Stimulated activated naive CD4-positive, alpha-beta T cell treated with Interleukin-2 at 50 U/mL for 16 hours (primary cell): ENCODE results near the gene CNTFR.

Source experiments
- DNase-seq: peaks from one replicate; lab custom pipeline; 2025; lab: John Stamatoyannopoulos, UW

Gene CNTFR

DNA sequence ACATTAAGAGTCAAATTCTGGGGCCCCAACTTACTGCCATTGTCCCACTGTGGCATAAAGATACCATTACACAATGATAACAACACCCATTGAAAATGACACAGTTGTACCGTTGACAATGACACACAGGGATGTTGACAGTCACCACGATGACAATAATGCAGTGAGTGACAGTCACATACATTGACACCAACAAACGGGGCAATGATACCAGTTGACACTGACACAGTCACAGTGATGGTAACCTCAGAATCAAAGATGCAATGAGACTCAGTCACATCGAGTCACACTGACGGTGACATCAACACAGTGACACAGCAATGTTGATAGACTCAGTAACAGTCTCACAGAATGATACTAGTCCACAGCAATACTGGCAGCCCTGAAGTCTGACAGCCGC, 16.9 kb downstream of the CNTFR start:
- no peak for DNase-seq

DNA sequence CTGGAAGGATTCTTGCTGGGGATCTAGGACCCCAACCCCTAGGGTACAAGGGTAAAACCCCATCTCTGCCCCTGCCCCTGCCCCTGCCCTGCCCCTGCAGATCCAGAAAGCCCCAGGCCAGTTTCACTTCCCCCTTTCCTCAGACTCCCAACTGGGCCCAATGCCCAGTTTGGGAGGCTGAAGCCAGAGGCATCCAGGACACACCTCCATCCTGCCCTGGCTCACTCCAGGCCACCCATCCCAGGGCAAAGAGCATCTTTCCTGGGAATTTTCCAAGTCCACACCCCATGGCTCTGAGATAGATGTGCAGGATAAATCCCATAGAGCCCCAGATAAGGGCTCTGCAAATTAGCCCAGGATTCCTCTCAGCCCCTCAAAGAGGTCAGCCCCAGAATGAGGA, 17.4 kb downstream of the CNTFR start:
- DNase-seq = no peak

DNA sequence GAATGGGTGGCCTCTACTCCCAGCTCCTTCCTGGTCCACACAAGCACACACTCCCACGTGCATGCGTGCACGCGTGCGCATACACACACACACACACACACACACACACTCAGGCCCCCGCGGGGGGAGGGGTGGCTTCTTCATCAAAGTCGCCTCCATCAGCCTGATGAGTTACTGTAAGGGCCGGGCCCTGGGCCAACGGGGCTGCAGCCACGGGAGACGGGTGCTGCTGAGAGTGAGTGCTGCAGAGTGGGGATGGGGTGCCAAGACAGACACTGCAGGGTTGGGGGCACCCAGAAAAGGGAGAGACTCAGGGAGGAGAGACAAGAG, 18.1 kb downstream of the CNTFR start:
- DNase-seq = no peak

DNA sequence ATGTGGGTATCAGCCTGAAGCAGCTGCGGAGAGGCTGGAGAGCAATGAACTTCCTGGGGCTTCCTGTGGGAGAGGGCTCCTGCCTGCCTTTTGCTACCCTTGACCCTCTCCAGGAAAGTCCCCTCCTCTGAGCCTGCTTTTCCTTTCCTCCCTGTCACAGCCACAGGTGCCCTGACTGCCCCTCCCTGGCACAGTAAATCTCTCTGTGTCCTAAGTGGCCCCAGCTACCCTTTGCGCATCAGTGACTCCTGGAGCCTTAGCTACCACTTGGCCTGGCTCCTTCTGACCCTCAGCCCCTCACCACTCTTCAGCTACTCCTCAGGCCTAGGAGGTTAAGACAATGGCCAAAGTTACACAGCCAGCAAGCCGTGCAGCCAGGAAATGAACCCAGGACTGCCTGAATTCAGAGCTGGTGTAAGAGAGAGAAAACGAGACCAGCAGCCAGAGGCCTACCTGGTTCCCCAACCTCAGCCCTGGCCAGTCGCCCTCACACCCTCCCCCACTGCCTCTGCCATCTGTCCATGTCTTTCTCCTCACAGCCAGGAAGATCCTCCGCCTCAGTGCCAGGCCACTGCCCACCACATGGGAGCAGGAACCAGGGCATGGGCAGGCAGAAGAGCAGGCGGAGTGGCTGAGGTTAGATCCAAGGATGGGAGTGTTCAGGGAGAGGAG, 18.6 kb downstream of the CNTFR start:
- no peak for DNase-seq

DNA sequence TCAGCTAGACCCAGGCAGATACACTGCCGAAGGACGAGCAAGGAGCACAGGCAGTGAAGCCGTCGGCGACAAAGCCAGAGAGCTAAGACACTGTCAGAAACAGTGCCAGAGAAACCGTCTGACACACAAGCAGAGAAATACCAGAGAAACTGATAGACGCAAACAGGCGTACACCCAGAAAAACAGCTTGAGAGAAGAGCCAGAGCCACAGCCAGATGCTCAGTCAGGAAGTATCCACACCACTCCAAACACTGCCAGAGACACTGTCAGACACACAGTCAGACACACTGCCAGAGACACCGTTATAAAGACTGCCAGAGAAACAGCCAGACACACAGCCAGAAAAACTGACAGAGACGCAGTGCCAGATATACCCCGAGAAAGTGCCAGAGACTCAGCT, 19.1 kb downstream of the CNTFR start:
- DNase-seq = no peak

DNA sequence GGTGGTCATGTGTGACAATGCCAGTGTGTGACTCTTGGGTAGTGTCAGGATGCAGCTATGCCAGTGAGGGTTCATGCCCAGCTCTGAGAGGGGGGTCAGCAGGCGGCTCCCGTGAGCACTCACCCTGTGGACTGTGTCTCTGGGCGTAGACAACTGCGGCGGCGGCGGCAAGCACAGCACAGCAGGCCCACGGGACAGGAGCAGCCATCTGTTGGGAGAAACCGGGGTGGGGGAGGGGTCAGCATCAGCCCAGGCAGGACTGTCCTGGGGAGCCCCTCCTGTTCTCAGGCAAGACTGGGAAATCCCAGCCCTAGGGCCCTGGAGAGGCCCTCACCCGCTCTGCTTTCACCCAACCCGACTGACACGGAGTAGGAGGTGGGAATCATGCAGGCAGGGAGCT, 20.8 kb downstream of the CNTFR start:
- DNase-seq = no peak

DNA sequence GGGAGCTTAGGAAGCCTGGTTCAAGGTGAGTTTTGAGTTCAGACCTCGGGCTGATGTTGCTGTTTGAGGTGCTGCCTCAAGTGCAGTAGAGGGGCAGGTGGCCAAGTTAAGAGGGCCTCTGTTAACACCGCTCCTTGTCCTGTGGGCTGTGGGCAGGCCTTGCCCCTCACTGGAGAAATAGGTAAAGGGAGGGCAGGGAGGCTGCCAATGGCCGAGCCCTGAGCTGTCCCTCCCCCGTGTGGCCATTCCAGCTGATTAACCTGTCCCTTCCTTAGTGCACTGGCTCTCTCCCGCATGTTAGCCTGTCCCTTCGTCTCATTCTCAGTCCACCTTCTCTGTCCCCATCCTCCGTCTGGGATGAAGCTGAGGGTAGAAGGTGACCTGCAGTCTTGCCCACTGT, 21.4 kb downstream of the CNTFR start:
- DNase-seq = no peak

DNA sequence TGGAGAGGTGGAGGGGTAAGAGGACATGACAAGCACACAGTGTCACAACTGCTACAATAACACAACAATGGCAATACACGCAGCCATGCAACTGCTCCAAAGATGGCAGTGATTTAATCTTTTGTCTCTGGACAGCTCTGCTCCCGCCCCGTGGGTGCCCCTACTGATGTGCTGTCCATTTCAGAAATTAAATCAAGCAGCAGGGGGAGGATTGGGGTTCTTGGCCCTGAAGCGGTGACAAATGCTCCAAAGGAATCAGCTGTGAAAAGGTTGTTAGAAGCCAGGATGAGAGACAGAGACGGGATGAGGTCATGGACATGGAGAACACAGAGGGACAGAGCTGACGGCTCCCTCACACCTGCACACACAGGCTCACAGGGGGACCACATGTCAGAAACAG, 22.6 kb downstream of the CNTFR start:
- no peak for DNase-seq

DNA sequence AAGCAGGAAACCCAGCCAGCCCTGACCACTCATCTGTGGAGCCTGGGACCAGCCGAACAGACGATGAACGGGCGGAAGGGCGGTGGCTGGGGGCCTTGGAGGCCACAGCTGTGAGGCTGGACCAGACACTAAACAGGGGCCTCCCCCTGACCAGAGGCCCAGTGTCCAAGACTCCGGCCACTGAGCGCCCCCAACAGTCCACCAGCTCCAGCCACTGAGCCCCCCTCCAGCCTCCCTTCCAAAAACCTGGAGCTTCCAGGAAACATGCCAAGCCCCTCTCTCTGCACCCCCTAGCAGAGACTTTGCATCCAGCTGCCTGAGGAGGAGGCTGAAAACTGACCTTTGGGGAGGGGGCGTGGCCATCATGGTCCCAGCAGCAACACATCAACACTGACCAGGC, 23.2 kb downstream of the CNTFR start:
- no peak for DNase-seq

DNA sequence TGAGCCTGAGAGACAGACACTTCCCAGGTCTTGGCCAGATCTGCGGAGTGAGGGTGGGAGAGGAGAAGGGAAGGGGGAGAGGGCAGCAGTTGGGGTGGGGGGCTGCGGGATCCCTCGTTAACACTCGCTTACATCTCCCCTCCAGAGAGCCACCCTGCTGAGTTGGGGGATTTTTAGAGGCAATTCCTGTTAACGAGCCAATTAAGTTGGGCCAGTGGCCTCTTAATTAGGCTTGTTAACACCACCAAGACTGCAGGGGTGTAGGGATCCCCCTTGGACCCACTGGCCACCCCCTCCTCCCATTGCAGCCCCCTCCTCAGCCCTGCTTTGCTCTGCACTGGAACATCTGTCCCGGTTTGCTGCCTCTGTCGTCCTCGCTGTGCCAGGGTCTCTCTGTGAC, 23.7 kb downstream of the CNTFR start:
- no peak for DNase-seq

DNA sequence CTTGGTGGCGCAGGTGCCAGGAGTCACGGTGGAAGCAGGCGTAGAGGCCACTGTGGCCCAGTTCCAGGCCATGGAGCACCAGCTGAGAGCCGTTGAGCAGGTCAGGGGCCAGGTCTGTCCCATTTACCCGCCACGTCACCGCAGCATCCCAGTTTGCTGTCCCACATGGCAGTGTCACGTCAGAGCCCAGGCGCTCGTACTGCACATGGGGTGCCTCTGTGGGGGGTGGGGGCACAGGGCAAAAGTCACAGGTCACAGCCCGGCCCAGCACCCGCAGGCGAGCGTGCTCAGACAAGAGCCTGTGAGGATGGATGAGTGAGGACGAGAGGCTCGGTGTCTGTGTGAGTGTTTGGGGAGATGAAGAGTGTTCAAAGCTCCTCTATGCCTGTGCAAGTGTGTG, 24.9 kb downstream of the CNTFR start:
- DNase-seq = no peak

DNA sequence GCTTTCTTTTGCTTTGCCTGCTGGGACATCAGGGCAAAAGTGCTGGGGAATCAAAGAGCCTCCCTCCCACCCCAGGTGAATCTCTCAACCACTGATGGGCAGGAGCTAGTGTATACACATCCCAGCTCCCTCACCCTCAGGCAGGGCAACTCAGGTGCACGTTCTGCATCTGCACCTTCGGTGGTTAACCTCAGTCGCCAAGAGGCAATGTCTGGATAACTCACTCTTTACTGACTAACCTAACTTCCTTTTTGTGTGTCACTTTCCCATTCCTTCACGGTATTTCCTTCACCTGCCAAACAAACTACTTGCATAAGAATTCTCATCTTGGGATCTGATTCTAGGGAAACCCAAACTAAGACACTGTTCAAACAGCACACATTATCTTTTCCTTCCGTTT, 26.3 kb downstream of the CNTFR start:
- no peak for DNase-seq

DNA sequence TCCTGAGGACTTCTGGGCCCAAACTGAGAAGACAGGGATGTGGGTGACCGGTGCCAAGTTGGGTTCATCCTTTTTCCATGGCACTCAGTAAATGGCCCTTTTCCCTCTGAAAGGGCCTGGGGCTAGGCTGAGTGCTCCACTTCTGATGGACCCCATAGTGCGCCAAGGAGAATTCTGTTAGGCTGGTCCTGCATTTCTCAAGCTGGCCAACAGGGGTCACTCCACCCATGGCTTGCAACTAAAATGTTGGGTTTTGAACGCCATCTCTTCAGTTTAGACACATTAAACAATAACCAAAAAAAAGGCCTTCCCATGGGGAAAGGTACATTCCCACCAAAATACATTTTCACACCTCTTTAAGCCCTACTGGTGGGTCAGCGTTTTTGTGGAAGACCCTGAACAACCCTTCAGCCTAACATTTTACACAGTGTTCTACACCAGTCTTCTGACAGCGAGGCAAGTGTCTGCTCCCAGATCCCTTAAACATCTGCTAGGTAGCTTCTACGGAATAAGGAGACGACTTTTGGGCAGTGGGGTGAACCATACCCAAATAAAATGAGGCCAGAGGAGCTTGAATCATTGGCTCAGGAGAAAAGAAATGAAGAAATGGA, 27.3 kb downstream of the CNTFR start:
- no peak for DNase-seq

DNA sequence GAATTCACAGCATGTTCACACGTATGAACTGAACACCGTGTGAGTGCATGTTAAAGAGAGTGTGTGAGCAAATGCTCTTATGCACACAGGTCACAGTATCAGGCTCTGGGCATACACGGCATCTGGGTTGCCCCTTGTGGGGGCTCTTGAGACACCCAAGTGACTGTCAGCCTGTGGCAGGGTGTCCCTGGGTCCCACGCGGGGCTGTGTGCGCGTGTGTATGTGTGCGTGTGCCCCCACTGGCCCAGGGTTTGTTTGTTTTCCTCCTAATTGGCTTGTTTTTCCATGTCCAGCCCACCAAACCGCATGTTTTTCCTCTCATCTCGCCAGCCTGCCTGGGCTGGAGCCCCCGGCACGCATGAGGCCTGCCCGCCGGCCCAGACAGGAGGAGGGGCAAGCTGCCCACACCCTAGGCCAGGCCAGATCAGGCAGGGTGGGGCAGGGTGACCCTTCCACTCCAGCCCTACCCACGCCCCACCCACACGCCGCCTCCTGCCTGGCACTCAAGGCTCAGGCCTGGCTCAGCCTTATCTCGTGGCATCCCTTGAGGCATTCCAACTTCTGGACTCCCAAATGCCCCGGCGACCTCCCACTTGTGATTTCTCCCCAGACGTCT, 28.8 kb downstream of the CNTFR start:
- DNase-seq = no peak

DNA sequence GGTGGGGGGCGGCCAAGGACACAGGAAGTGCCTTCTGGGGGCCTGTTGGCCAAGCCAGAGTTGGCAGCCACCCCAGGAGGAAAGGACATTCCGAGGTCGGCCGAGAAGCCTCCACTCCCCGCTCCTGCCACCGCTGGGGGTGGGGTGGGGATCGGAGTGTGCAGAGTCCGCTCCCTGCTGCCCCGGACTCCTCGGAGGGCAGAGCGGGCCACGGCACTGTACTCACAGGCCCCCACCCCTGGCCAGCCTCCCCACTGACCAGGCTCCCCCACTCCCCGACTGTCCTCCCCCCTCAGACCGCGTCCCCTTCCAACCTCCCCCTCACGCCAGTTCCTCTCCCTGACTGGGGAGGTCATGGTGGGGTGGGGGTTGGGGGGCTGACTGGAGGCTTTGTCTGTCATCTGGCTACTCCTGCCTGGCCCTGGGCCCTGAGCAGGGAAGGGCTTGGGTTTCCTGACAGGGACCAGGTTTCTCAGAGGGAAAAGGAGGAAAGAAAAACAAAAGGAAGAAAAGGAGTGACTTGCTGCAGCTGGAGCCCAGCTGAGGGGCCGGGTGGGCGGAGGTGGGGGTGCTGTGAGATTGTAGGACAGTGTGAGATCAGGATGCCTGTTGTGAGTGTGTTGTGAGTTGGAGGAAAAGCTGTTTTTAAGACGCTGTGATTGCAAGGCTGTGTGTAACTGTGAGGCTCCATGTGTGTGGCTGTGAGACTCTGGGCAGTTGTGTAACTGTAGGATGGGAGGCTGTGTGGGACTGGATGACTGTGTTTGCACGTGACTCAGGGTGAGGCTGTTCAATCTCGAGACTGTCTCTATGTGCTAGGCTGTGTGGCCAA, 29.7 kb downstream of the CNTFR start:
- no peak for DNase-seq

DNA sequence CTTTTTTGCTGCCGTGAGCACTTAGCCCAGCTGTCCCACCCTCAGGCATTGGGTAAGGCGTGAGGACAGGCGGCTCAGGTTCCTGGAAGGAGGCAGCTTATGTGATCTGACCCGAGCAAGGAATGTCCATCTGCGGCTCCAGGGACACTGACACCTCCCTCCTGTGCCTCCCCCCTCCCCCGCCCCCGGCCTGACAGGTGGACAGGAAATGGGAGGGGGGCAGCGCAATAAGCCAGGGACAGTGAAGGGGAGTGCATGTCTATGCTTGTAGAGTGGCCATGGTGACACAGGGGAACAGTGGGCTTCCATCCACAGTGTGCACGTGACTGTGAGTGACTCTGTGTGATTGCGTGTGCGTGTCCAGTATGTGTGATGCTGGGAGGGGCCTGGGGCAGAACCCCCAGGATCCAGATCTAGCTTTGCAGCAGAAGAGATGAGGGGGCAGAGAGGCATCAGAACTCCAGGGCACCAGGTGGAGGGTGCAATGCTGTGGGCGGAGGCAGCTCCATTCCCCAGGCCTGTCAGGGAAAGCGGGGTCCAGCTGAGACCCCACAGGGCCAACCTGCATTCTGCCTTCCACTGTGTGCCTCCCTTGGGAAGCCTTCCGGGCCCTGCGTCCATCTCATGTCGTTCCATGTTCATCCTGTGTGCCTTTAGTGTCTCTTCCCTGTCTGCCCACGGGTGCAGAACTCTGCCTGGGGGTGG, 30.5 kb downstream of the CNTFR start:
- no peak for DNase-seq

DNA sequence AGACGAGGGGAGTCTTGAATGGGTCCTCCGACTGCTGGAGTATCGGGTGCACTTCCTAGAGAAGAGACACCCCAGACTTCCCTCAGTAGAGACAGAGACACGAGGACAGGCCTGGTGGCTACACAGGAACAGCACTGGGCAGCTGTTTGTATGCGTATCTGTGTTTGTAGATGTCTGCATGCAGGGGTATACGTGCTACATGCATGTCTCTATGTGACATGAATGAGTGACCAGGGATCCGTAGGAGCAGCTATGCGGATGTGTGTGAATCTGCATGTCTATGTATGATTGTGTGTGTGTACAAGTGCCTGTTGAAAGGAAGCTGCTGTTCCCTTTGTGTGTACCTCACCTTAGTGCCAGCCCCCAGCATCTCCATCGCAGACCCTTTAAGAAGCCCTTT, 31.2 kb downstream of the CNTFR start:
- DNase-seq = no peak

DNA sequence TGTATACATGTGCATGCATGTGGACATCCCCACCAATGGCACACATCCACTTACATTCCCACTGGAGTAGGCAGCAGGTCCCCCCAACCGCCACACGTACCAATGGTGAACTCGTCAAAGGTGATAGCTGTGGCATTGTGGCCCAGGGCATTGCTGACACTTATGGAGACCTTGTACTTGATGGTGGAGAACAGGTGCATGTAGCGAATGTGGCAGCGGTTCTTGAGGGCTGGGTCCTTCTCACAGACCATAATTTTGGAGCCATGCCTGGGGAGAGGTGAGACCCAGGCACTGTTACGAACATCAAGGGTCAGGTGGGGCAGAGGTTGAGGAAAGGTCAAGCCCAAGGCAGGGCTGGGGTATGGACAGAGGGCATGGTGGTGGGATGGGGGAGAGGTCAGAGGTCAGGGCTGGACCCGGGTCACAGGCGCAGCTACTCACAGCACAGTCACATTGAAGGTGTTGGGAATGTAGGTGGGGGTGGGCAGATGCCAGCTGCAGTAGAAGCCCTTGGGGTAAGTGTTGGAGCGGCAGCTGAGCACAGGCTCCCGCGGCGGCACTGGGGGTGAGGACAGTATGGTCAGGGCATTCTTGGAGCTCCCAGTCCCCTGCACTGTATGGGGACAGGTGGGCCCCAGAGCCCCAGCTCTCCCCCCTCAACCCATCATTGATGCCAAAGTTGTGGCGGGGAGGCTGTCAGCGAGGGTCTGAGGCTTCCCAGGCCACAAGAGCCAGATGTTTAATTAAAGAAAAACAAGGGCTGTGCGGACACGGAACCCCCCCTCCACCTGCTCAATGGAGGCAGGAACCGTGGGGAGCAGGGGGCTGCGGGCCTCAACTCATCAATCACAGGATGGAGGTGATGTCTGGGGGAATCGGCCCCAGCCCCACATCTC, 31.9 kb downstream of the CNTFR start:
- DNase-seq = no peak

DNA sequence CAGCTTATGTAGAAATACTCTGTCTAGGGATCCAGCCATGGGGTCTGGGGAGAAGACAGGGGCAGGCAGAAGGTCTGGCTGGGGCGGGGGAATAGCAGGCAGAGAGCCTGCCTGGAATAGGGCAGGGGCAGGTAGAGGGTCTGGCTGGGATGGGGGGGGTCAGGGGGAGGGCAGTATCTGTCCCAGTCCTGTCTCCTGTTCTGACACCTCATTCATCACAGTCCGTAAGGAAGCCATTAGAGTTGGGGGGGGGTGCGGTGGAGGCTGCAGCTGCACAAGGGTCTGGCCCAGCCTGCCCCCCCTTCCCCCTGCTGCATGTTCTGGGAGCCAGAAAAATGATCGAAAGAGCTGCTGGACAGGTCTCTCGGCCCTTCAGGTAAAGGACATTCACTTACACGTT, 32.6 kb downstream of the CNTFR start:
- DNase-seq = no peak

DNA sequence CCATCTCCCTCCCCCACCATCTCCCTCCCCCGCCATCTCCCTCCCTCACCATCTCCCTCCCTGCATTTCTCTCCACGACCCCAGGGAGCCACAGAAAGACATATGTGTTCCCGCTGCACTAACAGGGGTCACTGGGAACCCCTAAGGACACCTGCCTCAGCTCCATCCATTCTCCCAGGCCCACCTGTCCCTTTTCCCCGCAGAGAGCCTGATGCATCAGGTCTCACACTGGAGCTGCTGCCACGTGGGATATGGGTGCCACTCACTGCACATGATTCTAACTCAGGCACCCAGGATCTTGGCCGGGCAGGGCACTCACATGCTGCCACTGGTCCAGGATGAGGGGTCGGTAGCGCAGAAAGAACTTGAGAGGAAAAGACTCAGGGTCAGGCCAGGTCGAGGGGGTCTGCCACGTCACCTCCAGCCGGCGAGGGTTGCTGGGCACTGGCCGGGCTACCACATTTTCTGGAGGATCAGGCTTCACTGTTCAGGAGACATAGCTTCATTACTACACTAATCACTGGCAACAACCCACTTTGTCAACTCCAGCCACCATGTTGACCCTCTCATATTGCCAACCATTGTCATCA, 33.5 kb downstream of the CNTFR start:
- no peak for DNase-seq

DNA sequence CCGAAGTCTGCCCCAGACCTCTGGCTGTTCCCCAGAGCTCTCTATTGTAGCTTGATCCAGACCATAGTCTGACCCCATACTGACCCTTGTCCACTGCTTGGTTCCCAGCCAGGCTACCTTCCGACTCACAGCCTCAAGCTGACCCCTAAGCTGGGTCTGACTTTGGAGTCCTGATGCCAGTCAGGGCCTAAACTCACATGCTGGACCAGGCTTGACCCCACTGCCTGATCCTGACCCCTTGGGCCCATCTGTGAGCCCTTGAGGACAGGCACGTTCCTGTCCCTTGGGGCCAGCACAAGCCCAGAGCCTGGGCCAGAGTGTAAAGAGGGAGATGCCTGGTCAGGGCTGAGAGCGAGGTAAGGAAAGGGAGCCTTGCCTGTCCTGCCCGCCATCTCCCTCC, 34.0 kb downstream of the CNTFR start:
- no peak for DNase-seq
